SK-N-SH (cell line): ENCODE data around the gene TIMM8B. TPM values are rescaled to one million over a fixed set of nuclear protein-coding genes. Genes with fewer than 3 reads are reported as not detected.
A peak's percentile ranks its signal among the peaks of the same experiment; 100 is the strongest.

ENCODE experiments used
- CTCF ChIA-PET: fragments of 300-600, 350-600 bp; formaldehyde crosslinking; extraction: SDS; loops from one replicate; lab custom pipeline; 2021; lab: Yijun Ruan, JAX
- POLR2A ChIA-PET: fragments of 350-600 bp; sonication (Branson Sonifier 250); formaldehyde crosslinking; extraction: SDS; loops from one replicate; lab custom pipeline; 2020; ENCODE audit warnings: antibody characterized with exemption, inconsistent platforms; lab: Yijun Ruan, JAX
- DNase-seq: peaks from one replicate; pipeline ENCODE4 v3.0.0; 2012
- H2AFZ ChIP-seq: fragments of 200-600 bp; sonication (generic); 2 replicates; pipeline ENCODE4 v1.8.1; 2016; ENCODE audit warnings: antibody characterized with exemption, mild to moderate bottlenecking, low read depth
- H3F3A ChIP-seq: fragments of 200-600 bp; sonication (generic); replicated peaks from 2 replicates; pipeline ENCODE3; 2016; ENCODE audit warnings: antibody characterized with exemption, mild to moderate bottlenecking; ENCODE audit not compliant: insufficient read depth
- H3K27ac ChIP-seq, 2 experiments: fragments of 200-500 bp in 1 of 2; fragments of 200-600 bp in 1 of 2; sonication (Bioruptor generic) in 1 of 2; sonication (generic), shearing (Covaris generic) in 1 of 2; 2 replicates each; pipeline versions ENCODE4 v1.5.1 to v1.6.1; 2014 to 2016; ENCODE audit warnings: low read depth in 2 of 2, inconsistent platforms in 1 of 2, low read length in 1 of 2, mild to moderate bottlenecking in 1 of 2, mixed read lengths in 1 of 2
- H3K27me3 ChIP-seq: fragments of 200-600 bp; sonication (generic), shearing (Covaris generic); 2 replicates; pipeline ENCODE4 v1.6.1; 2016; ENCODE audit warnings: mixed run types; ENCODE audit not compliant: insufficient read depth
- H3K36me3 ChIP-seq, 2 experiments: fragments of 200-500 bp in 1 of 2; fragments of 200-600 bp in 1 of 2; sonication (Bioruptor generic) in 1 of 2; sonication (generic) in 1 of 2; replicated peaks in 1 of 2; 2 replicates each; pipeline versions ENCODE3 to v1.5.1; 2014 to 2016; ENCODE audit warnings: low read length in 1 of 2, mild to moderate bottlenecking in 1 of 2; ENCODE audit not compliant: insufficient read depth in 2 of 2, control insufficient read depth in 1 of 2
- H3K4me1 ChIP-seq, 2 experiments: fragments of 200-500 bp in 1 of 2; fragments of 200-600 bp in 1 of 2; sonication (Bioruptor generic) in 1 of 2; sonication (generic), shearing (Covaris generic) in 1 of 2; 2 replicates each; pipeline versions ENCODE4 v1.5.1 to v1.6.1; 2014 to 2016; ENCODE audit warnings: low read depth in 1 of 2, low read length in 1 of 2, mixed run types in 1 of 2; ENCODE audit not compliant: insufficient read depth in 2 of 2, control insufficient read depth in 1 of 2
- H3K4me2 ChIP-seq: fragments of 200-600 bp; sonication (generic), shearing (Covaris generic); 2 replicates; pipeline ENCODE4 v1.6.1; 2017; ENCODE audit warnings: mixed run types
- H3K4me3 ChIP-seq, 2 experiments: fragments of 200-500 bp in 1 of 2; fragments of 200-600 bp in 1 of 2; sonication (Bioruptor generic) in 1 of 2; sonication (generic), shearing (Covaris generic) in 1 of 2; 2 replicates each; pipeline versions ENCODE4 v1.5.1 to v1.8.1; 2014 to 2016; ENCODE audit warnings: low read depth in 2 of 2, inconsistent platforms in 1 of 2, low read length in 1 of 2, mild to moderate bottlenecking in 1 of 2, mixed read lengths in 1 of 2, moderate library complexity in 1 of 2
- H3K79me2 ChIP-seq: fragments of 200-600 bp; sonication (generic); 2 replicates; pipeline ENCODE4 v1.8.1; 2017; ENCODE audit warnings: mild to moderate bottlenecking; ENCODE audit not compliant: insufficient read depth
- H3K9ac ChIP-seq: fragments of 200-600 bp; sonication (generic); 2 replicates; pipeline ENCODE4 v1.6.1; 2017; ENCODE audit warnings: mixed run types
- H3K9me2 ChIP-seq: fragments of 200-600 bp; sonication (generic); 2 replicates; pipeline ENCODE4 v1.6.1; 2017; ENCODE audit warnings: mixed run types
- H3K9me3 ChIP-seq: fragments of 200-600 bp; sonication (generic); 2 replicates; pipeline ENCODE4 v1.6.1; 2017; ENCODE audit warnings: mixed run types, mild to moderate bottlenecking, moderate library complexity
- H4K20me1 ChIP-seq: fragments of 200-600 bp; sonication (generic); 2 replicates; pipeline ENCODE4 v1.6.1; 2017; ENCODE audit warnings: mild to moderate bottlenecking, mixed run types; ENCODE audit not compliant: insufficient read depth
- EP300 ChIP-seq, 2 experiments: IDR thresholded peaks; 2 replicates each; pipeline versions ENCODE4 v1.4.0 to v1.6.1; 2012; ENCODE audit warnings: borderline replicate concordance in 1 of 2, low read depth in 1 of 2, low read length in 1 of 2
- EZH2phosphoT487 ChIP-seq: fragments of 200-600 bp; sonication (generic); IDR thresholded peaks from 2 replicates; pipeline ENCODE4 v1.6.1; 2017; ENCODE audit warnings: low read depth, mixed run types, mild to moderate bottlenecking, antibody characterized with exemption, moderate library complexity, borderline replicate concordance
- FOSL2 ChIP-seq: IDR thresholded peaks from 2 replicates; pipeline ENCODE4 v1.4.0; 2012; ENCODE audit warnings: low read depth, mild to moderate bottlenecking, moderate library complexity, borderline replicate concordance
- FOXJ3 ChIP-seq: sonication (generic); formaldehyde crosslinking; IDR thresholded peaks from 2 replicates; pipeline ENCODE4 v1.5.1; 2020; ENCODE audit warnings: mild to moderate bottlenecking, missing genetic modification reagents
- GABPA ChIP-seq: IDR thresholded peaks from 2 replicates; pipeline ENCODE4 v1.4.0; 2012; ENCODE audit warnings: low read depth, mild to moderate bottlenecking
- JUND ChIP-seq: IDR thresholded peaks from 2 replicates; pipeline ENCODE4 v1.4.0; 2012
- NFIC ChIP-seq: IDR thresholded peaks from 2 replicates; pipeline ENCODE4 v1.4.0; 2012; ENCODE audit warnings: borderline replicate concordance
- NRF1 ChIP-seq: IDR thresholded peaks from 2 replicates; pipeline ENCODE4 v1.6.1; 2012; ENCODE audit warnings: low read depth, mild to moderate bottlenecking, low read length
- PBX3 ChIP-seq: IDR thresholded peaks from 2 replicates; pipeline ENCODE4; 2012
- RAD21 ChIP-seq: IDR thresholded peaks from 2 replicates; pipeline ENCODE4 v1.6.1; 2012; ENCODE audit warnings: mild to moderate bottlenecking, low read length
- RFX5 ChIP-seq: IDR thresholded peaks from 2 replicates; pipeline ENCODE4 v1.6.1; 2012; ENCODE audit warnings: mild to moderate bottlenecking, improper control_type of control experiment, low read length
- RXRA ChIP-seq: IDR thresholded peaks from 2 replicates; pipeline ENCODE4 v1.4.0; 2012; ENCODE audit warnings: low read depth, mild to moderate bottlenecking, borderline replicate concordance
- TCF12 ChIP-seq: IDR thresholded peaks from 2 replicates; pipeline ENCODE4 v1.4.0; 2012
- TEAD4 ChIP-seq: IDR thresholded peaks from 2 replicates; pipeline ENCODE4 v1.4.0; 2012; ENCODE audit warnings: mild to moderate bottlenecking, borderline replicate concordance; ENCODE audit not compliant: insufficient read depth
- YY1 ChIP-seq: IDR thresholded peaks from 2 replicates; pipeline ENCODE4 v1.4.0; 2012; ENCODE audit warnings: low read depth, mild to moderate bottlenecking
- WGBS: methylation state at CpG from one replicate; pipeline ENCODE4 v1.1.6; 2017; ENCODE audit warnings: low lambda C conversion rate; 5-methylcytosine and 5-hydroxymethylcytosine counted together
- polyA plus RNA-seq, 3 experiments: library from polyadenylated mRNA; depleted of rRNA; stranded (reverse); fragments of >200 nt; gene quantifications; 2 replicates each; pipeline ENCODE4 v1.2.3, GENCODE V29; 2012
- TF ChIP-seq, protein P1 (sequence below): IDR thresholded peaks from 2 replicates; pipeline ENCODE4 v1.4.0; 2012; ENCODE audit warnings: low read depth
- TF ChIP-seq, protein P2 (sequence below): fragments of 200-600 bp; sonication (generic); IDR thresholded peaks from 2 replicates; pipeline ENCODE4 v1.6.1; 2017; ENCODE audit warnings: antibody characterized with exemption, mild to moderate bottlenecking, moderate library complexity

Gene TIMM8B
- polyA plus RNA-seq, 1 of the 3 experiments (the other 2 are of a cell fraction): 188 TPM

- no peaks in the 10 kb centered on the region for H3K9me2 ChIP-seq
- no peak overlapping the region for H3K9ac ChIP-seq
- H3K79me2 ChIP-seq: no peaks in the 10 kb centered on the region
- TF ChIP-seq NFIC (peak; percentile 93), PBX3 (peak; percentile 91), GABPA (no peak), RXRA (no peak), RFX5 (no peak), NRF1 (no peak), FOXJ3 (CRISPR knock-in tag) (no peak), FOSL2 (peak; percentile 83; the same call in 1 of the 2 replicates), JUND (peak; percentile 84), TCF12 (peak; percentile 73), YY1 (0 out of 2 replicates have a peak, but pooled peaks have one; percentile 52), TEAD4 (peak; percentile 27; the same call in 1 of the 2 replicates), EP300 (IDR thresholded peaks at IDR 0.05; ENCODE audit: borderline replicate concordance in 1 of 2, low read depth in 1 of 2, low read length in 1 of 2) (peak in 1 of 2 experiments; percentile 70; a peak in 1 of 4 replicates)
- TF ChIP-seq, protein P1, sequence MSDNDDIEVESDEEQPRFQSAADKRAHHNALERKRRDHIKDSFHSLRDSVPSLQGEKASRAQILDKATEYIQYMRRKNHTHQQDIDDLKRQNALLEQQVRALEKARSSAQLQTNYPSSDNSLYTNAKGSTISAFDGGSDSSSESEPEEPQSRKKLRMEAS: no peak
- no peaks in the 10 kb centered on the region for H3K36me3 ChIP-seq
- H3K4me3 ChIP-seq: no peak overlapping the region
- H3K4me2 ChIP-seq: peak overlapping the region; percentile 41; the same call in 1 of the 2 replicates
- peak; percentile 14 for DNase-seq
- 35% methylated on average over 2 of the region's 3 CpGs for whole genome bisulfite sequencing
- ChIA-PET POLR2A (no interaction called here), CTCF (interaction anchor here (0.8 kb wide), 1 partner anchor 15 kb away, joined by 3 read pairs; no protein-coding TSS in a partner anchor)
- no peak overlapping the region for H2AFZ ChIP-seq
- no peaks in the 10 kb centered on the region for H3K9me3 ChIP-seq
- H4K20me1 ChIP-seq: no peaks in the 10 kb centered on the region
- peak overlapping the region in 1 of 2 experiments; percentile 66; a peak in 2 of 4 replicates for H3K27ac ChIP-seq
- H3K4me1 ChIP-seq: peaks cover 5 to 11% of the 10 kb centered on the region in 2 experiments; a peak in 3 of 4 replicates
- no peaks in the 10 kb centered on the region for H3F3A ChIP-seq
- H3K27me3 ChIP-seq: no peaks in the 10 kb centered on the region
Measured at GRCh38 chr11:112128483-112129121, 42.0 kb upstream of the TIMM8B start.

- Histone ChIP-seq H3K4me2 (no peak overlapping the region), H3K79me2 (no peaks in the 10 kb centered on the region), H3K4me3 (no peak overlapping the region), H3K9me3 (no peaks in the 10 kb centered on the region), H3K27me3 (no peaks in the 10 kb centered on the region), H3K9me2 (no peaks in the 10 kb centered on the region), H4K20me1 (no peaks in the 10 kb centered on the region), H3K27ac (no peak overlapping the region), H3F3A (no peaks in the 10 kb centered on the region), H3K9ac (no peak overlapping the region), H2AFZ (no peak overlapping the region), H3K4me1 (peaks cover 5 to 11% of the 10 kb centered on the region in 2 experiments; a peak in 3 of 4 replicates), H3K36me3 (no peaks in the 10 kb centered on the region)
- TF ChIP-seq, protein P2, sequence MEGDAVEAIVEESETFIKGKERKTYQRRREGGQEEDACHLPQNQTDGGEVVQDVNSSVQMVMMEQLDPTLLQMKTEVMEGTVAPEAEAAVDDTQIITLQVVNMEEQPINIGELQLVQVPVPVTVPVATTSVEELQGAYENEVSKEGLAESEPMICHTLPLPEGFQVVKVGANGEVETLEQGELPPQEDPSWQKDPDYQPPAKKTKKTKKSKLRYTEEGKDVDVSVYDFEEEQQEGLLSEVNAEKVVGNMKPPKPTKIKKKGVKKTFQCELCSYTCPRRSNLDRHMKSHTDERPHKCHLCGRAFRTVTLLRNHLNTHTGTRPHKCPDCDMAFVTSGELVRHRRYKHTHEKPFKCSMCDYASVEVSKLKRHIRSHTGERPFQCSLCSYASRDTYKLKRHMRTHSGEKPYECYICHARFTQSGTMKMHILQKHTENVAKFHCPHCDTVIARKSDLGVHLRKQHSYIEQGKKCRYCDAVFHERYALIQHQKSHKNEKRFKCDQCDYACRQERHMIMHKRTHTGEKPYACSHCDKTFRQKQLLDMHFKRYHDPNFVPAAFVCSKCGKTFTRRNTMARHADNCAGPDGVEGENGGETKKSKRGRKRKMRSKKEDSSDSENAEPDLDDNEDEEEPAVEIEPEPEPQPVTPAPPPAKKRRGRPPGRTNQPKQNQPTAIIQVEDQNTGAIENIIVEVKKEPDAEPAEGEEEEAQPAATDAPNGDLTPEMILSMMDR: no peak
- TF ChIP-seq RAD21: no peak
- TF ChIP-seq RFX5: no peak
- no peak for TF ChIP-seq EZH2phosphoT487
- TF ChIP-seq GABPA: no peak
- no peak for TF ChIP-seq EP300 (IDR thresholded peaks at IDR 0.05; ENCODE audit: borderline replicate concordance in 1 of 2, low read depth in 1 of 2, low read length in 1 of 2)
- no peak for TF ChIP-seq NRF1
- CTCF ChIA-PET: interaction anchor here (1.4 to 2.3 kb wide), 2 partner anchors 14 to 153 kb away, joined by 3 to 23 read pairs; no protein-coding TSS in a partner anchor
- POLR2A ChIA-PET: no interaction called here
- 86% methylated on average over 2 of the region's 2 CpGs for WGBS
- no peak for DNase-seq
Measured at GRCh38 chr11:112127056-112127455, 40.5 kb upstream of the TIMM8B start.
